IPS DF 4.7 (cell line): ENCODE data around the gene RNF157.

Experiments used
- DNase-seq: peaks from one replicate; pipeline ENCODE4 v3.0.0-alpha.2; 2013; ENCODE audit warnings: low spot score; ENCODE audit errors: extremely low read depth

Gene RNF157

DNA sequence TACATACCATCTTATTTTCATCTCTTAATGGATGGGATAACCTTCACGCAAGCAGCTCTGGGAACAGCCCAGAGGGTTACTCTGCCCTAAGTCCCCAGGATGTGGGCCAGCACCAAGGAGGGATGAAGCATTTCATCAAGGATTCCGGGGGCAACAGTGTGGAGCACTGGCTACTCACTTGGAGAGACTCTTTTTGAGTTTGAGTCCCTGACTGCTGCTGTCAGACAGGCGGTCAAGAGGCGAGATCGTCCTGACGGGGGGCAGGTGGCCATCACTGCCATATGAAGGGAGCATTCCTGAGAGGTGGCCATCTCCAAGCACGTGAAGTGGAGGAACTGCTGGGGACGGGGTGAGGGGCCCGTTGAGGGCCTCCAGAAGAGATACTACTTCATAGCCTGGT, 81.1 kb downstream of the RNF157 start:
- no peak for DNase-seq

DNA sequence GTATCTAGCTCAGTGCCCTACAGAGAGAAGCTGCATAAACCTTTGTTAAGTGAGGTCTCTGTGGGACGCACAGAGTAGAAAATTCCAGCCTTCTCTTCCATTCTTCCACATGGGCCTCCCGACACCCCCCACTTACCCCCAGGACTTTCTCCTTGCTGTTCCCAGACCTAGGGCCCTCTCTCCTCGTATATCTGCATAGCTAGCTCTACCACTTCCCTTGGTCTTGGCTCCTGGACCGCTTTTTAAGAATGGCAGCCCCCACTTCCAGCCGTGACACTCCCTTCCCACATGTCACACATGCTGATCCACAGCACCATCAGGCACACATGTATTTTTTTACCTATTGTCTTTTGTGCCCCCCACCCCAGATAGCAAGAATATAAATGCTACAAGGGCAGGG, 82.5 kb downstream of the RNF157 start:
- no peak for DNase-seq

DNA sequence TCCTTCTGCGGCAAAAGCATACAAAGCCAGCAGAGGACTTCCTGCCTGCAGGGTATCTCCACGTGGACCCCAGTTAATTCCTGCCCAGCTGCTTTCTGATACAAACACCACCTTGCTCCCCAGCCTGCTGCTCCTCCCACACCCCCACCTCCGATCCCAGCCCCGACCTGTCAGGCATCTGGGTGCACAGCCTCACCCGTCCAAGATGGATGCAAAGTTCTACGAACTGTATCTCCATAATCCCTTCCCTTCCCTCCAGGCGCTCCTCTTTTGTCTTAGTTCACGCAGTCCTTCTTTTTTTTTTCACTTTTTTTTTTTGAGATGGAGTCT, 83.7 kb downstream of the RNF157 start:
- DNase-seq, result no peak

DNA sequence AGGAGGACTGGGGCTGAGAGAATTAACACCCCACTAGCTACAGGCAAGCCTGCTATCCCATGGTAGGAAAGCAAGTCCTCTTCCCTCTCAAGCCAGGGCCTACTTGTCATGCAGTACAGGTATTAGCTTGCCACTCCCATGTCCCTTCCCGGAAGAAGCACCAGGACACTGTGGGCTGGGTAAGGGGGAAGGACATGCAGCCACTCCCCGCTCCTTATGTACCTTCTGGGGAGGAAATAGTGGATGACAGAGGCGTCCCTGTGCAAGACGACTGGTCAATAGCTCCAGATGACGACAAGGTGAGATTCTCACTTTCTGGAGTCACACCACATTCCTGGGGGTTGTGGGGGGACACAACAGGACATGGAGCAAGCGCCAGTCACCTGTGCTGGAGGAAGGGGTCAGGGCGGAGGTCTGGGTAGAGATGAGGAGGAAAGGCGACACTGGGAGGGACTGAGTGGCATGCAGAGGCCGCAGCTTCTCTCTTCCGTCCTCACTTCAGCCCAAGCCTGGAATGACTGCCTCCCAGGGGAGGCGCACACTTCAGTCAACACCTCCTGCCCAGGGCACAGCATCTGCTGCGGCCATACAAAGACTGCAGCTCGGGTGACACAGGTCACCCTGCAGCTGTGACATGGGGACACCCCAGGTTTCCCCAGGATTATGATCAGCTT, 84.2 kb downstream of the RNF157 start:
- DNase-seq, result no peak

DNA sequence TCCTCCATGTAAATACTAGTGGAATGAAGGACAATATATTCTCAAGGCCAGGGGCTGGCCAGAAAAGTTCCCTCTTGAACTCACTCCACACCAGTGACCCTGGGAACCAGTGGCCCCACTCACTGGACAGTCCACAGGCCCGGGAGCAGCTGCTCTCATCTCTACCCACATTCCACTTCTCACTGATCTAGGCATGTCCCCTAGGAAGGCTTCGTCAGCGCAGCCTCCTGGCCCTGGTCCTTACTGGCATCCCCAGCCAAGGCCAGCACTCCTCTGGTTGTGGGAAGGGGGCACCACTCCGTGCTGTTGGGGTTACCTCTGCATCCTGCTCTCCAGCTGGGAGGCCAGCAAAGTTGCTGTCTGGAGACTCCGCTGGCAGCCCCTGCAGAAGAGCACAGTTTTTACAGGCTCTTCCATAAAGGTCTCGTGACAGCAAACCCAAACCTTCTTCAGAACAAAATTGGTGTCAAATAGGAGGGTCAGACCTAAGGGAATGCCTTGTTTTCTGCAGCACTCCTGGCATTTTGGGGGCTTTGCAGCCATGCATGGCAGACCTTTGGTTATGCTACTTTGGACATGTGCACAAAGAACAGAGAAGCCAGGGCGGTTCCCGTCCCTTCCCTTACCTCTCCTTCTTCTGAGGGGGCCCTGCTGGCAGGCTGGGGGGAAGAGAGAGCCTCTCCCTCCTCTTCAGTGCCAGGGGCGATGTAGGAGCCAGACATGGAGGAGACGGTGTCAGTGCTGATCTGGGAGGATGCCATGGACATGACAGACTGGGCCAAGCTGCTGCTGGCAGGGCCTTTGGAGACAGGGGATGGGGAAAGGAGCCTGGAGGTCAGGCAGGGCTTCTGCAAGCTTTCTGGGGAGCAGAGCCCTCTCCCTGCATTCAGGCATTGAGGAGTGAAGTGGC, 85.1 kb downstream of the RNF157 start:
- no peak for DNase-seq

DNA sequence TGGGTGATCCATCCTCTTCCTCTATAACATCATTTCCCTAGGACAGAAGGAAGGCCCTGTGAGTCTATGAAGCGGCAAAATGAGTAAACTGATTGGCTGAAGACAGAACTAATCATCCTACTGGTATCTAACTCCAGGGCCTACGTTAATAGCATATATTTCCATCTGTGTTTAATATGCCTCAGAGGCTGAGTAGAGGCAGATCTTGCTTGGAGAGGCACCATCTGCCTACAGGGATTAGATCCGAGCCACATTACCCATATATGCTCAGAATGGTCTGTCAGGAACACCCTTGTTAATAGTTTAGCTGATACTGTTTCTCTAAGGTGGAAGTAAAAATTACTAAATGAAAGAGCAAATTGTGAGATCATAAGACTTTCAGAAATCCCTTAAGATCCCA, 86.0 kb downstream of the RNF157 start:
- DNase-seq, result no peak

DNA sequence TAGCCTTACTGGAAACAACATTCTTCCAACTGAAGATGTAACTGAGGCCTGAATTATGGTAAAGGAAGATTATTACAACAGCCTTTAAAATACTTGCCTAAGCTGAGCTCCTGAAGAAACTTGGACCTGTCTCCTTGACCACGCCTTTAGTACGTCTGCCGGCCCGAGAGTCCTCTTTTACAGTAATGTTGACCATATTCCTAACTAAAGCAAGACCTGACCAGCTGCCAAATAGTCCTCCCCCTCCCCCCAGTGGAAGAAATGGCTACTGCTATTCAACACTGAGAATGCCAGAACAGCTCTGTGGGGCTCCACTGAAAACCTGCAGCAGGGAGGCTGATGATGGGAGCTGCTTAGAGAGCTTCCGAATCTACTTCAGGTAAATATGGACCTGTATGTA, 86.7 kb downstream of the RNF157 start:
- DNase-seq, result no peak

DNA sequence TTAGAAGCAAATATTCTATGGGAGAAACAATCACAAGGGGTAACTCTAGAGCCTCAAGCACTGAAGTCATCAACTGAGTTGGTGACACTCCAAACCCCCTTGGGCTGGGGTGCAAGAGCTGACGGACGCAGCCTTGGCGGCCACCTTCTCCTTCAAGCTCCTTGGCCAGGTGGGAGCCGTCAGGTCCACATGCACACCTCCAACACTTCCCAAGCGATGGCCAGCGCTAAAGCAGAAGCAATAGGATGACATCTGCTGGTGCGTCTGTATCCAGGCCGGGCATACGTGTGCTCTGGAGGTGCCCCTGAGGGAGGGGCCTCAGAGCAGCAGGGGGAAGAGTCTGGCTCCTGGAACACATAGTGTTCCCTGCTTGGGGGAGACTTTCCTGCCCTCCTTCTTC, 87.1 kb downstream of the RNF157 start:
- DNase-seq, result no peak

DNA sequence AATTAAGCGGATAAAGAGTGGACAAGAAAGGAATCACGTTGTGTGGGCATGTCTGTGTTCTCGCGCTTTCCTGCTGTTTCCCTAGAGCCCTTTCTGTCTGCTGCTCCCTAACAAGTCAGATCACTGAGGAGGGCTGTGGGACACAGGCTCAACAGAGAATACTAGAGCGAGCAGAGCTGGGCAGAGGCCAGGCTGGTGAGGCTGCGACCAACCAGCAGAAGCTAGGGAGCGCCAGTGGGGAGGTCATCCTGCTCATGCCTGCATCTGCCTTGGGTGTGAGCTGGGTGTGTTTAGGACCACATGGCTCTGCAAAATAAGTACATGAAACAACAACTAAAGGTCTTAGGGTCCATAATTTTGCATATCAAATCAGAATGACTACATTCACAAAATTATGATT, 87.7 kb downstream of the RNF157 start:
- DNase-seq, result no peak

DNA sequence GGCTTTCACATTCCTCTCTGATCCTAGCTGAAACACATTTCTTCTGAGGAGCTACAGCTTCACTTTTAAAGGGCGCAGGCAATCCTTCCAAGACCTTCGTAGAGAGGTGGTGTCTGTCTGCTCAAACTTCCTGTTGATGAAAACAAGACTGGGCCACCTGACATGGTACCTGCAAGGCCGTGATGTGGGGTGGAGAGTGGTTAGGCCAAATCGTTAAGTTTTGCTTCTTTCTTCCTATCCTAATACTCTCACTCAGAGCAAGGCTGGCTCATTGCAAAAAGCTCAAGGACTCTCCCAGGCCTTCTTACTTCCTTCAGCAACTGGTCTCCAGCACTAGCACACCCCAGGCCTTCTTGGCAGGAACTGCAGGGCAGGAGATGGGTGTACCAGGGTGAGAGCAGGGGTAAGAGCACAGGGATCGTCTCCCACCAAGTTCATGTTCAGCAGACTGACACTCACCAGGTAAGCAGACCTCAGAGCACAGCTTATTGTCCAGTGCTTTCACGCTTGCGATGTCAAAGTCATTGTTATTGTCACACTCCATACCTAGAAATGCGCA, 88.3 kb downstream of the RNF157 start:
- no peak for DNase-seq

DNA sequence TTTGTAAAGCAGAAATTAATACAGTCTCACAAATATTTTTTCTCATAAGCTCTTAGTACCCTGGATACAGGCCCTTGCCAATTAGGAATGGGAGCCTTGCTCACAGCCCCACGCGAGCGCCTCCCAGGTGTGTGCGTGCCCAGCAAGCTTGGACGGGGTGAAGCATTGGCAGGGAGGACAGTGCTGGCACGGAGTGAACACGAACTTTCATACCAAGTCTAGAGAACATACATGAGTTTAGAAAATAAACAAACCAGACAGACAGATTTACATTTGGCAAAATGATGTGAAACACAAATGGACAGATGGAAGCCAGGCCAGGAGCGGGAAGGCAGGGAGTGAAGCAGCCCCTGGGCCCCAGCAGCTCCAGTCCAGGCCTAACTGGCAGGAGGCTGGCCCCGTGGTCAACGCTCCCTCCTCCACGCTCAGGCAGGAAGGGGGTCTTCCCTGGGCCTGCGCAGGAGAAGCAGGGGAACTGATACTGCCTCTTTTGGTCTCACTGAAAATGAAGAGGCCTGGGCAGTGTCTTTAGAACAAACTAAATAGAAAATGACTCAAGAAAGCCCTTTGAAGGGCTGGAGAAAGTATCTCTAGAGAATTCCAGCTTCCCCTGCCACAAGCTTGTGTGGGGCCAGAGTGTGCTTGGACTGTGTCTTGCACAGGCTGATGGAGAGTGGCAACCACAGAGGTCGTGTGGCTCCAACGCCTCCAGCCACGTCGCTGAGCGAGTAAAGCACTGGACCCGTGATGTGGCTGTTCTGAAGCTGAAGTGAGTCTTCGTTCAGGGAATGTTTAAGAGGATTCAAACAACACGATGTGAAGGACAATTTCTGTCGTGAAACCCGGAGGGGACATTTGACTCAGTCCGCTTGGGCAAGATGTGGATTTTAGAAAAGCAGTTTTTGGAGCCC, 89.3 kb downstream of the RNF157 start:
- no peak for DNase-seq

DNA sequence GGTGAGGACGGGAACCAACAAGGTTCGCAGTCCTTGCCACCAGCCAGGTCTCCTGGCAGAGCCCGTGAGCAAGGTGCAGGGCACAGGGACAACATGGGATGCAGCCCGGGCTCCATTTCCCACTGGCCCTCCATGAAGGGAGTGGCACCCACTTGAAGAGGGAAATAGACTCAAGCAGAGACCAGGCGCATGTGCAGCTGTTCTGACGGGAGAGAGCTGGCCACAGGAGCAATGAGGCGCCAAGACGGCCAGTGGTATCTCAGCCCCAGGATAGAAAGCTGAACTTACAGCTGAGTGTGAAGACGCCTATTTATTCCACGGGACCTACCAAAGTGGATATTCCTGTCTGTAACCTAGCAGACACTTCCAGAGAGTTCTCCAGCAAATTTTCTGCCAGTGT, 91.1 kb downstream of the RNF157 start:
- no peak for DNase-seq

DNA sequence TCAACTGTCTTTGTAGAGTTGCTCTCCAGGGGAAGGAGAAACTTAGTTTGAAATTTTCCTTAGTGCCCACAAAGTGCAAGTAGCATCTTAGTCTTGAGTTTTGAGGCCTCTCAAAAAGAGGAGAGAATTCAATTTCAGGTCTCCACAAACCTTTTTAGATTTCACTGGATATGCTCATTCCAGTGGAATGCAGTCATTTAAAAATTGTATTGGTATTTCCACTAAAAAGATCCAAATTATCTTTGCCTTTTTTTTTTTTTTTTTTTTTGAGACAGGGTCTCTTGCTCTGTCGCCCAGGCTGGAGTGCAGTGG, 92.3 kb downstream of the RNF157 start:
- no peak for DNase-seq

DNA sequence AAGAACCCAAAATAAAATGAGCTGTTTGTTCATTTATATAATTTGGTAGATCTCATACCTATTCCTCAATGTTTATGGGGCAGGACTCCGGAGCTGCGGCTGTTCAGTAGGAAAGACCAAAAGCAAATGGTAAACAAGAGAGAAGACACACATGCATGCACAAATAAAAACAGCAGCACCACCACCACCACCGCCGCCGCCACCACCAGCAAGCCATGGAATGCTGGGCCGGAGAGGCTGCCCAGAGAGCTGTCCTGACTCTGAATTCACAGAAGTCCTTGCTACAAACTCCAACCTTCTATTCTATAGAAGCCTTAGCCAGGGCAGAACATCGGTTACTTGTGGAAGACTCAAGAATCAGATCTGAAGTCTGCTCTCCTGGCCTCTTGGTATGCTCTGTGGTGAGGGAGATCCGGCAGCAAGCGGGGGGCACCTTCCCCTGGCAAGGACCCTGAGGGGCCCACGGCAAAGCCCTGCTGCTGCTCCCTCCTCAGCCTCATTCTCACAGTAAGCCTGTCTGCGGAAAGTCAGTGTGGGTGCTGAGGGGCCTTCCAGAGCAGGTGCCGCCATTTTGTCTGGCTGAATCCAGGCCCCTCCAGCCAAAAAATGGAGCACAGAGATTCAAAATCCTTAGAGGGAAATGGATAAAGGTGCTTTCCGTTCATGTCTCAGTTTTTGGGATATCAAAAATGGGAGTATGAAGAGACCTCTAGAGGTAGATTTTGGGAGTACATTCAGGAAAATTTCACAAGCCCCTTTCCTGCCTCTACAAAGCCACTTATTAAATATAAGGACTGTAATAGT, 92.9 kb downstream of the RNF157 start:
- DNase-seq, result no peak

DNA sequence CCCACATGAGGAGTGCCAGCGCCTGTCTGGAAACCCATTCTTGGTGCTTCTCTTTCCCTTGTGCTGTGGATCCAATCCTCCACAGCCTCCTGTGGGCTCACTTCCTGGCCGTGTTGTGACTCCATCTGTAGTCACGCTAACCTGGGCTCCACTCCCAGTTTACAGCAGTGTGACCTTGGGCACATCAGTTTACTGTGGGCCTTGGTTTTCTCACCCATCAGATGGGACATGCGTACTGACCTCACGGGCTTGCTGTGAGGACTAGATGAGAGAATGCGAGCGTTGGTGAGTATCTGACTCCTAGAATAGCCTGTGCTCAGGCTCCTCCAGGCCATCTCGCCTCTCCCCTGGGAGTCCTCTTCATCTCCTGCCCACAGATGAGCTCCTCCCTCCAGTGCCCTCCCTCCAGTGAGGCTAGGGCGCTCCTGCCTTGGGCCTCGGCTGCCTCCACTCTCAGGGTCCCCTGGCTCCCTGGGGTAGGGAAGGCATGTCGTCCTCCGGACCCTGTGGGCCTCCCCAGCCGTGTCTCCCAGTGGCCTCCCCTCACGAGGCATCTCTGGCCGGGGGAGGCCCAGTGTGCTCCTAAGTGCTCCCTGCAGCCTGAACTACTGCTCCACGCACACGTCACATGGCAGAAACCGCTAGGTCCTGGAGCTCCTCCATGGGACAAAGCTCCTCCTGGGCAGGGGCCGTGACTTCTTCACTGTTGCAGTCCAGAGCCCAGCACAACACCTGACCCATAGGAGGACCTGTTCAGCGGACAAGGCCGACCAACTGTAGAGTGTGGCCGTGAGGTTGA, 94.0 kb downstream of the RNF157 start:
- no peak for DNase-seq

DNA sequence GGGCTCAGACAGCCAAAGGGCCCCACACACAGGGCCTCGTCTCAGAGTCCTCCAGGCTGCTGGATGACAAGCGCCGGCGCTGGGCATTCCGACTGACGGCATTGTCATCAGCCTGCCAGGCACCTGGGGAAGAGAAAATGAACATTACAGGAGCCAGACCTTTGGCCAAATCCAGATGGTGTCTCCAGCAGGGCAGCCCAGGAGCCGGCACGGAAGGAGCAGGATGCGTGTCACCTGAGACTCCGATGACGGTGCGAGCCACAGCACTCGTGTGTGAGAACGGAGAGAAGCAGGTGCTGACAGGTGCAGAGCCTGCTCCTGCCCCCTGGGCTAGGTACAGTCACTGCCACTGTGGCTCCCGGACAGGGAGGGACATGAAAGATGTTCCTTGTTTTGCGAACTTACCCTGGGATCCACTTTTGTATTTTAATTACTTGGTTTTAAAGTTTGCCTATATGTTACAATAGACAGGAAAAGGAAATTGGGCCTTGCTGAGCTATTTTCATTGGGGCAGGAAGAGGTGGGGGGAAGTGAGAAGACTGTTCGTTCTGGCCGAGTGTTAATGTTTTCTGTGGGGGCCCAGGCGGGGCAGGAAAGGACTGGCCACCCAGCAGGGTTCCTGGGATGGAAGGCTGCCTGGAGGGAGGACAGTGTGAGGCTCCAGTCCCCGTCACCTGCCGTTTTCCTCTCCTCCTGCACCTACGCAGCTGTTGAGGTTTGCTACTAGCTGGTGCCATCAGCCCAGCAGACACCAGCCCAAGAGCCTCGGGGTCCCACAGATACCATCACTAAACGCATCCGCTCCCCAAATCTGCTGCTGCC, 94.9 kb downstream of the RNF157 start:
- DNase-seq, result no peak

DNA sequence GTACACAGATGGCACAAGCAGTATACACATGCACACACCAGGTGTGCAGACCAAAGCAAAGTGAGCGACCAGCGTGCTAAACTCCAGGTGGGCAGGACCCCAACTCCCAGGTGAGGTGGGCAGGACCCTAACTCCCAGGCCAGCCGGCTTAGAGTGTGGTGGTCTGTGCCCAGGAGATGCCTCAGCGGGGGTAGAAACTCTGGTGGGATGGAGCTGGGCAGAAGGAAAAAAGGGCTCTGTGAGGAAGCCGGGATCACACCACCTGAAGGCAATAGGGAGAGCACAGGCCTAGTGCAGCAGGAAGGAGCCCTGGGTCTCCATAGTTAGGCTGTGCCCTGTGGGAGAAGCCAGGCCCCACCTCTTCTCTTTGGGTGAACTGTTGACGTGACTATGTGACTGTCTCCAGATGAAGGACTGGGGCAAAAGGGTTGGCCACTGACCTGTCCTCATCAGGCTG, 97.7 kb downstream of the RNF157 start:
- DNase-seq, result no peak

DNA sequence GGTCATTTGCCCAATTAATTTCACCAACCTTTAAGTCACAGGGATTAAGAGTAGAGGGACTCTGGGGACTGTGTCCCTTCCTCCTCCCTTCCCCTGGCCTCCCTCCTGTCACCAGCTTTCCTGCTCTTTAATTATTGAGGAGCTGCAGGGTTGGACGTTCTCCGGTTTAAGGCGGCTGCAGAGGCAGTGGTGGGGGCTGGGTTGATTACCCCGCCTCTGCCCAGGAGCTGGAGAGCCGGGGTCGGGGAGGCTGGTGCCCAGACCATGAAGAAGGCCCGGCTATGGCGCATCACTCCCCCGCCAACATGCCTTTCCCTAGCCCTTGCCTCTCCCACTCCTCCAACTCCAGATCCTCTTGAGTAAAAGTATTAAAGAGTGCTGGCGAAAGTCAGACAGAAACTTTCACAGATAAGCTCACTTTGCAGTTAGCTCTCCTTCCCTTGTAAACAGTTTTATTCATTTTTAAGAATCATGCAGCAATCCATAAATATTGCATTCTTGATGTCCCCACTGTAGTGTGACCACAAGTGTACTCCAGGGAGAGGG, 98.2 kb downstream of the RNF157 start:
- no peak for DNase-seq
